Metanephros (tissue), 1 donor: ENCODE measurements around the gene ARHGEF26. TPM values are rescaled to one million over a fixed set of nuclear protein-coding genes. Genes with fewer than 3 reads are reported as not detected.

Source experiments
- total RNA-seq: library from RNA; depleted of rRNA; stranded (reverse); fragments of >200 nt; gene quantifications from one replicate; pipeline ENCODE4 v1.2.3, GENCODE V29; 2014

The ARHGEF26 gene
- total RNA-seq: 12.0 TPM

GRCh38 chr3:154120961-154121700 lies at the start of gene ARHGEF26:
Gene ARHGEF26 (plus strand): TSS chr3:154121390. CDS start chr3:154121993, 603 bp downstream.

Other genes starting within 250 kb of the ARHGEF26 start
- gene DHX36, start 203.1 kb downstream of the ARHGEF26 start, total RNA-seq: 67.3 TPM